Stomach (tissue), 4 donors: ENCODE data around the gene BPIFB4.

ENCODE experiments used
- CTCF ChIP-seq, 7 experiments: fragments of 450-650 bp in 4 of 7; fragments of 200-600 bp in 3 of 7; sonication (generic) in 3 of 7; IDR thresholded peaks; one replicate each; pipeline ENCODE4 v1.5.1; 2016 to 2019; ENCODE audit warnings: antibody characterized with exemption in 7 of 7, control low read depth in 2 of 7, mild to moderate bottlenecking in 1 of 7
- EP300 ChIP-seq: sonication (generic); formaldehyde crosslinking; IDR thresholded peaks from one replicate; pipeline ENCODE4 v1.6.1; 2017; ENCODE audit warnings: antibody characterized with exemption
- POLR2A ChIP-seq, 4 donors: fragments of 450-650 bp; IDR thresholded peaks; one replicate each; pipeline ENCODE4 v1.6.1; 2016; ENCODE audit warnings: antibody characterized with exemption in 4 of 4, control low read depth in 2 of 4, mild to moderate bottlenecking in 1 of 4, moderate library complexity in 1 of 4
- POLR2AphosphoS5 ChIP-seq, 3 donors: sonication (generic); formaldehyde crosslinking; IDR thresholded peaks; one replicate each; pipeline ENCODE4 v1.6.1; 2016; ENCODE audit warnings: antibody characterized with exemption in 3 of 3

GRCh38 chr20:33072813-33073212, 6.6 kb upstream of the BPIFB4 start:
- TF ChIP-seq CTCF (IDR thresholded peaks at IDR 0.05), result no peak
- TF ChIP-seq EP300, result no peak
- no peak for TF ChIP-seq POLR2A (IDR thresholded peaks at IDR 0.05)
- TF ChIP-seq POLR2AphosphoS5 (IDR thresholded peaks at IDR 0.05), result no peak
